Testis (tissue), 2 donors: ENCODE results near the gene TNS1.

Source experiments
- CTCF ChIP-seq, 3 experiments: fragments of 450-650 bp in 2 of 3; fragments of 200-600 bp in 1 of 3; sonication (generic) in 1 of 3; IDR thresholded peaks; one replicate each; pipeline ENCODE4 v1.5.1; 2016 to 2019; ENCODE audit warnings: antibody characterized with exemption in 3 of 3, mild to moderate bottlenecking in 2 of 3, moderate library complexity in 1 of 3
- POLR2A ChIP-seq: fragments of 450-650 bp; IDR thresholded peaks from one replicate; pipeline ENCODE4 v1.6.1; 2017; ENCODE audit warnings: antibody characterized with exemption, mild to moderate bottlenecking, moderate library complexity

GRCh38 chr2:217835931-217836891 is 166.6 kb downstream of the TNS1 start:
- TF ChIP-seq CTCF (IDR thresholded peaks at IDR 0.05) (no peak), POLR2A (no peak)
